Endothelial cell of umbilical vein (primary cell): ENCODE measurements around the gene ADGRD1.

ENCODE experiments used
- EZH2 ChIP-seq: IDR thresholded peaks from 2 replicates; pipeline ENCODE4 v1.6.1; 2012; ENCODE audit warnings: borderline replicate concordance, low read depth, mild to moderate bottlenecking, moderate library complexity, low read length, inconsistent platforms; ENCODE audit not compliant: severe bottlenecking
- GATA2 ChIP-seq: IDR thresholded peaks from 2 replicates; pipeline ENCODE4 v1.7.0; 2011; ENCODE audit warnings: low read depth, mild to moderate bottlenecking, moderate library complexity, mixed read lengths, low read length; ENCODE audit not compliant: insufficient read length, insufficient read depth
- TF ChIP-seq, protein P1 (sequence below), 2 donors: IDR thresholded peaks; 1 replicate in 1 of 2; 2 replicates in 1 of 2; pipeline ENCODE4 v1.5.1; 2011; ENCODE audit warnings: low read length in 2 of 2, mild to moderate bottlenecking in 2 of 2, moderate library complexity in 2 of 2, control low read depth in 1 of 2, inconsistent platforms in 1 of 2, low read depth in 1 of 2; ENCODE audit not compliant: insufficient read depth in 1 of 2; ENCODE audit errors: extremely low read depth in 1 of 2

DNA sequence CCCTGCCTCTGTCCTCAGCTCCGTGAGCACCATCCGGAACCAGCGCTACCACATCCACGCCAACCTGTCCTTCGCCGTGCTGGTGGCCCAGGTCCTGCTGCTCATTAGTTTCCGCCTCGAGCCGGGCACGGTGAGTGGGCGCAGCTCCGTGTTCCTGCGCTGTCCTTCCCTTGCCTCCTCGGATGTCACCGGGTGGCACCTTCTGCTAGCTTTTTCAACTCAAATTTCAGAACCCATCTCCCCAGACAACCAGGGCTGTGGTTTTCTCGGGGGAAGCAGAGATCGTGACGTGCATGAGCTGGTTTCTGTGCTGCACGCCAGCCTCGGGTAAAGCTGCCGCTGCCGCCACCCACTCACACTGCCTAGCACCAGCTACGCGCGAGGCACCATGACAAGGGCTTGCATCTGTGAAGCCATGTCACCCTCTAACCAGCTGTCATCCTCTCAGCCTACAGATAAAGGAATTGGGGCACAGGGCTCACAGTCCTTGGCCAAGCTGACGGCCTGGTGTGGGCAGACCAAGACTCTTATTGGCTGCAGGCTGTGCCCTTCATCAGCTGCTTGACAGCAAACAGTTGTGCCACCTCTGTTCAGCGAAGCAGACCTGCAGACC, 152.1 kb downstream of the ADGRD1 start:
- TF ChIP-seq, protein P1, sequence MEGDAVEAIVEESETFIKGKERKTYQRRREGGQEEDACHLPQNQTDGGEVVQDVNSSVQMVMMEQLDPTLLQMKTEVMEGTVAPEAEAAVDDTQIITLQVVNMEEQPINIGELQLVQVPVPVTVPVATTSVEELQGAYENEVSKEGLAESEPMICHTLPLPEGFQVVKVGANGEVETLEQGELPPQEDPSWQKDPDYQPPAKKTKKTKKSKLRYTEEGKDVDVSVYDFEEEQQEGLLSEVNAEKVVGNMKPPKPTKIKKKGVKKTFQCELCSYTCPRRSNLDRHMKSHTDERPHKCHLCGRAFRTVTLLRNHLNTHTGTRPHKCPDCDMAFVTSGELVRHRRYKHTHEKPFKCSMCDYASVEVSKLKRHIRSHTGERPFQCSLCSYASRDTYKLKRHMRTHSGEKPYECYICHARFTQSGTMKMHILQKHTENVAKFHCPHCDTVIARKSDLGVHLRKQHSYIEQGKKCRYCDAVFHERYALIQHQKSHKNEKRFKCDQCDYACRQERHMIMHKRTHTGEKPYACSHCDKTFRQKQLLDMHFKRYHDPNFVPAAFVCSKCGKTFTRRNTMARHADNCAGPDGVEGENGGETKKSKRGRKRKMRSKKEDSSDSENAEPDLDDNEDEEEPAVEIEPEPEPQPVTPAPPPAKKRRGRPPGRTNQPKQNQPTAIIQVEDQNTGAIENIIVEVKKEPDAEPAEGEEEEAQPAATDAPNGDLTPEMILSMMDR (IDR thresholded peaks at IDR 0.05; ENCODE audit: extremely low read depth in 1 of 2, insufficient read depth in 1 of 2, low read depth in 1 of 2, low read length in 2 of 2): no peak
- no peak for TF ChIP-seq EZH2
- no peak for TF ChIP-seq GATA2
